UCSD-AML1 (cell line): ENCODE results near the gene VANGL2.
"Not testable (repeated sequence)": the region's sequence is repeated elsewhere in the genome, so short reads cannot be mapped to it uniquely, and the experiment has no call there.

Source experiments
- DNase-seq: peaks from one replicate; lab custom pipeline; 2025; ENCODE audit not compliant: unreplicated experiment; lab: John Stamatoyannopoulos, UW

Gene VANGL2

DNA sequence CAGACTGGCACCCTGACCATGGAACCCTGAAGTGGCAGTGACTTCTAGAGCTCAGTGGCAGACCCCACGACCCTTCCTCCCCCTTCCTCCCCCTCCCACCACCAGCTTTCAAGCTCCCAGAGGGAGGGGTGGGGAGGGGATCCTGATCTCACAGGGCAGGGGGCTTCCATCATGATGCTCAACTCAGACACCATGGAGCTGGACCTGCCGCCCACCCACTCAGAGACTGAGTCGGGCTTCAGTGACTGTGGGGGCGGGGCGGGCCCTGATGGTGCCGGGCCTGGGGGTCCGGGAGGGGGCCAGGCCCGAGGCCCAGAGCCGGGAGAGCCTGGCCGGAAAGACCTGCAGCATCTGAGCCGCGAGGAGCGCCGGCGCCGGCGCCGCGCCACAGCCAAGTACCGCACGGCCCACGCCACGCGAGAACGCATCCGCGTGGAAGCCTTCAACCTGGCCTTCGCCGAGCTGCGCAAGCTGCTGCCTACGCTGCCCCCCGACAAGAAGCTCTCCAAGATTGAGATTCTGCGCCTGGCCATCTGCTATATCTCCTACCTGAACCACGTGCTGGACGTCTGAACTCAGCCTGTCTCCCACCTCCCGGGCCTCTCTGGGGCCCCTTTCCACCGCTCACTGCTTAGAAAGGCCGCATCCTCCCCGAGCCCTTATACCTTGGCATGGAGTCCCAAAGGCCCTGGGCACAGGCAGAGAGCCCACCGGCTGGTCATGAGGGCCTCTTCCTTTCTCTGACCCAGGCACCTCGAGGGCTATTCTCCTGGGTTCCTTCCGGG is 29.6 kb upstream of the VANGL2 start:
- DNase-seq: no peak

DNA sequence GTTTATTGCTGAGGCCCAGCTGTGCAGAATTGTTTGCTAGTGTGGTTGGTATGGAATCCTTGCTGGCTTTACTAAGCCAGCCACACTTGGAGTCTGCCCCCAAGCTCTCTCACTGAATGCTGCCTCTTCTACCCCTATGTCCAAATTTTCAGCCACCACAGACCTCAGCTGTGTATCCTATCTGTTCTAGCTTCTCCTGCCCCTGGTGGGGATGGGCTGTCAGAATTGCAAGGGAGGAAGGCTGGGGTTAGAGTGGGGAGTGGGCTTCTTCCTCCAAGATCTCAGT is 29.1 kb upstream of the VANGL2 start:
- no peak for DNase-seq

DNA sequence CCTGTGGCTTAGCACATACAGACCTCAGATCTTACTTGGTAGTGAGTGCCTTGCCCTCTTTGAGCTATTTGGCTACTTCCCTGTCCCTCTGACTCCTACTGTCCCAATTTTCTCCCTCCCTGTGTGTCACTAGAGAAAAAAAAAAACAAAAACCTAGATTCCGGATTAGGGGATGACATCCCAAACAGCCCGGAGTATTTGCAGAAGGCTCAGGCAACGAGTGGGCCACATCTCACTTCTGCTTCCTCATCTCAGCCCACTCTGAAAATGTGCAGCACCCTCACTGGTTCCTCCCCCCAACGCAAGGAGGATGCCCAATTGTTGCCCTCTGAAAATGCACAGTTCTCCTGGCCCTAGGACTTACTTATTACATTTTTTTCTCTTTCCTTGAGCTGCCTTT is 28.6 kb upstream of the VANGL2 start:
- DNase-seq: no peak

DNA sequence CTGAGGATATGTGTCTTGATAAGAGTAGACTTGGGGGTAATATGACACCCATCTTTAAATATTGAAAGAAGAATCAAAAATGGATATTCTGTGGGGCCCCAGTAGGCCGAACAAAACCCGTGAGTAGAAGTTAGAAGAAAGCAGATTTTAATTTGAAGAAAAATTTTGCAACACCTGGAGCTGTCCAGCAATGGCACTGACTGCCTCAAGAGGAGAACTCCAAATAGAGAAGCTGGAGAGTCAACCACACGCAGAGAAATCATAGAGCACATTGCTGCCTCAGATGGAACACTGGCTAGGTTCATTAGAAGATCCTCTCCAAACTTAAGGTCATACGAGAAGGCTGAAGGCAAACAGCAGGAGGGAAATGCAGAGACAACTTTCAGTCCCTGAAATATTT is 26.7 kb upstream of the VANGL2 start:
- DNase-seq: no peak

DNA sequence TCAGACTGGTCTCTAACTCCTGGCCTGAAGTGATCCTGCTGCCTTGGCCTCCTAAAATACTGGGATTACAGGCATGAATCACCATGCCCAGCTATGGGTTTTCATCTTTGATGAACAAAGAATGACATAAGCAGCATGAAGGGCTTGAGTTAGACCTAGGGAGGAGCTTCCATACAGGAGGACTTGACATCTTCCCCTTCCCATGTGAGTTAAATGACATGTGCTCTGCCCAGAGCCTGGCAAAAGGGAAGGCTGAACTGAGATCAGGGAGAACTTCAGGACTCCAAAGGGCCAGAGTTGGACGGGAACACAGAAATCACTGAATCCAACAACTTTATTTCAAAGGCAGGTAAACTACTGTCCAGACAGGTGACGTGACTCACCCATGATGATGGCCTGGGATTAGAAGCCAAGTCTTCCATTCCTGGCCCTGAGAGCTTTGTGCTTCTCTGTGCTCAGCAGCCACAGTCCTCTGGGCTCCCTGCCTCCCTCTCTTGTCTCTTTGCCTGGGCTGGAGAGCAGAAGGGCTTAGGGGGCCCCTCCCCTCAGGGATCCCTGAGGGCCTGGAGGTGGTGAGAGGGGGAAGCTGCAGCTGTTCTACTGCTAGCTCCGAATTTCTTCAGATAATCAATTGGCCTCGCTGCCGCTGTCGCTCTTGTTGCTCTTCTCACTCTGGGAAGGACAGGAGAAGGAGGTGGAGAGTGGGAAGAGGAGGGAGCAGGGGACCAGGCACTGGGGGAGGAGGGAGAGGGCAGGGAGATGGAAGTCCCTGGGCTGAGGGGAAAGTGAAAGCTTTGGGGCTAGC is 25.9 kb upstream of the VANGL2 start:
- no peak for DNase-seq

DNA sequence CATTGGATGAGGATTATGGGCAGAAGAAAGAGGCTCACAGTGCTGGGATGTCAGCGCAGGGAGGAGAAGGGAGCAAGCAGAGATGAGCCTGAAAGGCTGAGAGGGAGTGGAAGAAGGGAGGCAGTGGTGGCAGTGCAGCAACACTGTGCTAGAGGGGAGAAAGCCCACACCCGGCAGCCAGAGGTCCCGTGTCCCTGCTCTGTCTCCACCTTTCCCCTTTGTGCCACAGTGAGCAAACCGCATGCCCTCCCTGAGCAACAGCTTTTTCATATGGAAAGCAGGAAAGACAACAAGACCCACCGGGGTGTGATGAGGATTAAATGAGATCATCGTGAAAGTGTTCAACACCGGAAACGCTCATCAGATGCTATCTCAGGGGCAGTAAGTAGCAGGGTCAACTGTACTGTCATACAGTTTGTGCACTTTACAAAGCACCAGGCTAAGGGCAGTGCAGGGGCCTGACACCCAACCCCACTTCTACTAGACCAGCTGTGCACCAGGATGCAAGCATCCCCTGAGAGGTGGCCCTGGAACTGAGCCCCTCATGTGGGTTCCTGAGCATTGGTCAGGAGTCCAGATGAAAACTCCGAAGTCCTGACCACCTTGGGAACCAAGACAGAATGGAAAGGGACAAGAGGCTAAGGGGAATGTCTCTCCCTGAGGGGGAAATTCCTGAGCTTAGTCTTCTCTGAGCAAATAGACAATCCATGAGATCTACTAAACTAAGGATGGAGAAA is 24.4 kb upstream of the VANGL2 start:
- peak; percentile 59 for DNase-seq

DNA sequence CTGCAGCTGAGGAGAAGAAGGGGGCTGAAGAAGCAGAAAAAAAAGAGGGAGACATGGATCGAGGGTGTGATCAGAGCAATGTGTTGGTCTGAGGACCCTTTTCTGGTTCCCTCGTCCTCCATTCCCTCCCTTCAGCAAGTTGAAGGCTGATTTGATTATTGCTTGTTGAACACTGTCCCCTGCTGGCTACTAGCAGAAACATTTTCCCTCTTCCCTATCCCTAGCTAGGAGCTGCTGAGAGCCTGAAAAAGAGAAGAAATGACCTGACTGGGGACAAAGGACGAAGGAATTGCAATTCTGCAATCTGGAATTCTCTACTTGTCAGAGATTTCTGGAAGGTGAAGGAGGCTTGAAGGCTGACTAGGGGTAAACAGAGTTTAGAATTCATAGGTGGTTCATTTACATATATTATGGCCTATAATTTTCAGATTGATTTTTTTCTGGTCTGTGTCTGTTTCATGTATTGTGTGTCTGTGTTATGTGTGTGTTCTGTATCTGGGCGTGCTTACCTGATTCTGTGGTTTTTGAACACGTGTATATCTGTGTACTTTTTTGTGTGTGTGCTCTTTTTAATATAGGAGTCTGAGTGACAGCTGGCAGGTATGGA is 23.7 kb upstream of the VANGL2 start:
- no peak for DNase-seq

DNA sequence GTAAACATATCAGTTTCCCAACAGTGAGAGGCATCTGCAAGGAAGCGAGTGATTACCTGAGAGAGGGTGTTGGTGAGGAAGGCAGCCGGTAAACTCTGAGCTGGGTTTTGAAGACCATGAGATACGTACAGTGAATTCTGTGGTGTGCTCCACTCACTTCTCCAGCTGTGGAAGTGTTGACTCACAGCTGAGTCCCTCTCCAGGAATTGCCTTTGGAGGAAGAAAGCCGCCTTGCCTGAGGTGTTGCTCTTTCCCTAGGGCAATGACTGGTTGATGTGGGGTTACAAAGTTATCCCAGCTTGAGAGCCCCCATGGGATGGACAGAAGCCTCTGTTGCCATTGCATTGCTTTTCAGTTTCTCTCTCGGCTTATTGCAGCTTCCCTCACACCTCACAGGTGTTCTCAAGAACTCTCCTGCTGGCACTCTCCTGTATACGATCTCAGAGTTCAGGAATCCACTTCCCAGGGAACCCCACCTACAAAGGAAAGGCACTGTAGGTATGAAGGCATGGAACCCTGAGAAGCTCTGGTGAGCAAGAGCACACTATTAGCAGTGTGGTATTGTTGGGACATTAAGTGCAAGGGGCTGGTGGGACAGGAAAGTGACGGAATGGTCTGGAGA is 22.7 kb upstream of the VANGL2 start:
- no peak for DNase-seq

DNA sequence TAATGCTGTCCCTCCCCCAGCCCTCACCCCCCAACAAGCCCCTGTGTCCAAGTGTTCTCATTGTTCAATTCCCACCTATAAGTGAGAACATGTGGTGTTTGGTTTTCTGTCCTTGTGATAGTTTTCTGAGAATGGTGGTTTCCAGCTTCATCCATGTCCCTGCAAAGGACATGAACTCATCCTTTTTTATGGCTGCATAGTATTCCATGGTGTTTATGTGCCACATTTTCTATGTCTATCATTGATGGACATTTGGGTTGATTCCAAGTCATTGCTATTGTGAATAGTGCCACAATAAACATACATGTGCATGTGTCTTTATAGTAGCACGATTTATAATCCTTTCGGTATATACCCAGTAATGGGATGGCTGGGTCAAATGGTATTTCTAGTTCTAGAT is 15.6 kb upstream of the VANGL2 start:
- DNase-seq: not testable (repeated sequence)

DNA sequence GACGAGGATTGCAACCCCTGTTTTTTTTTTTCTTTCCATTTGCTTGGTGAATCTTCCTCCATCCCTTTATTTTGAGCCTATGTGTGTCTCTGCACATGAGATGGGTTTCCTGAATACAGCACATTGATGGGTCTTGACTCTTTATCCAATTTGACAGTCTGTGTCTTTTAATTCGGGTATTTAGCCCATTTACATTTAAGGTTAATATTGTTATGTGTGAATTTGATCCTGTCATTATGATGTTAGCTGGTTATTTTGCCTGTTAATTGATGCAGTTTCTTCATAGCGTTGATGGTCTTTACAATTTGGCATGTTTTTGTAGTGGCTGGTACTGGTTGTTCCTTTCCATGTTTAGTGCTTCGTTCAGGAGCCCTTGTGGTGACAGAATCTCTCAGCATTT is 12.0 kb upstream of the VANGL2 start:
- DNase-seq: not testable (repeated sequence)

DNA sequence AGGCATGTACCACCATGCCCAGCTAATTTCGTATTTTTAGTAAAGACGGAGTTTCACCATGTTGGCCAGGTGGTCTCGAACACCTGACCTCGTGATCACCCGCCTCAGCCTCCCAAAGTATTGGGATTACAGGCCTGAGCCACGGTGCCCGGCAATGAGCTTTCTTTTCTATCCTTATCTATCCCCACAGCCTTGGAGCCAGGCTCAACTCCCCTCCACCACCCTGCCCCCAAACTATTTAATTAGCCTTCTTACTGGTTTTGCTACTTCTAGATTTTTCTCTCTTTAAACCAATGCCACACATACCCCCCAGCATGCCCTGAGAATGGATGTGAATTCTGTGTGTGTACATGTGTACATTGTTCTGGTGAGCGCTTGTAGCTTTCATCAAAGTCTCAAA is 5.7 kb upstream of the VANGL2 start:
- DNase-seq: no peak

DNA sequence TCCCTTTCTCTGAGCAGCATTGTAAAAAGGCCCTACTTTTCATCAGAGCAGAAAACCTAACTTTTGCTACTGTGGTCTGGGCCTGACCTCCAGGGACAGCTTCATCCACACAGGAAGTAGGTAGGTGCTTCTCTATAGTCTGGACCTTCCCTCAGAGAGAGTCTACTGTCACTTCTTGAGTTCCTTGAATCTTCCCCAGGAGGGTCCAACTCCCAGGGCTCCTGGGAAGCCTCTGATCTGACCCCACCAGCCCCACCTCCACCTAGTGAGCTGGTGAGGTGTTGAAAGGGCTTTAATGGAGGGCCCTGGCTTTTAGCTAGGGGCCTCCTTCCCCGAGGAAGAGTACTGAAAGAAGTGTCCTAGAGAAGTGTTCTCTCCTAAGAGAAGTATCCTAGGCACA is 2.7 kb upstream of the VANGL2 start:
- no peak for DNase-seq

DNA sequence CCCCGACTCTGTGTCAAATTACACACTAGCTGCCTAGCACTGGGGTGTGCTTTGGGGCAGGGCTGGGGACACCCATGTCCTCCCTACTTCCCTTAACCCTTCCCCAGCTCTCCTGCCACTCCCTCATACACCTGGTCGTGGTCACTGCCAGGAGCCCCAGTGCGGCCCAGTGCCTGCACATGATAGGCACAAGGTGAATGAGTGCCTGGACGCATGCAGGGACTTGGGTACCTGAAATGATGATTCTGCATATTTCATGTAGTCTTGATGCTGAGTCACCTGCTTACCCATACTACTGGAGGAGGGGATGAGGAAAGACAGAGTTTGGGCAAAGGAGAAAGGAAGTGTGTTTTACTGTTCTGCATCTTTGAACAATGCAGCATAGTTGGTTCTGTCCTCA is 1.5 kb upstream of the VANGL2 start:
- no peak for DNase-seq

DNA sequence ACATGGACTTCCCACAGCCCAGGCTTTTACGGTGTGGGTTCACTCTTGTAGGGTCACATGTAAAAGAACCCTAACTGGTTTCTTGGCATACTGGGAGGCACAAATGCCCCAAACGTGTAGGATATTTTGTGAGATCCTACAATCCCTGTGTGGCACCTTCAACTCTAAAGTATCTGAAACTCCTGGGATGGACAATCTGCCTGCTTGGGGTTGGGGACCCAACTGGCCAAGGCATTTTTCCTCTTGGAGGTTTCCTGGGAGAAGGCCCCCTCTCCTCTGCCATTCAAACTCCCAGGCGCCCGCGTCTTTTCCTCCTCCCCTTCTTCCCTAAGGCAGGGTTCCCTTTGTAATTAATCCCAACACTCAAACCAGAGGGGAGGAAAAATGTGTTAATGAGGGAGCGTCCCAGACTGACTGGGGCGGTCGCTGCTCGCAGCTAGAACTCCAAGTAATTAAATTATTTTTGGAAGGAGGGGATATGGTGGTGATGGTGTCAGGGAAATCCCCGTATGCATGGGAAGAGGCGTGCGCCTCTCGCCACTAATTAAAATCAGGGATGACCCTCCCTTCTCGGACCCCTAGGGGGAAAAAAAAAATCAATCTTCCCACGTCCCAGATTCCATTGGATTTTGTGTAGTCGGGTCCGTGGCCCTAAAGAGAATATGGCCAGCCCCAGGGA is 681 bp upstream of the VANGL2 start:
- DNase-seq: no peak

DNA sequence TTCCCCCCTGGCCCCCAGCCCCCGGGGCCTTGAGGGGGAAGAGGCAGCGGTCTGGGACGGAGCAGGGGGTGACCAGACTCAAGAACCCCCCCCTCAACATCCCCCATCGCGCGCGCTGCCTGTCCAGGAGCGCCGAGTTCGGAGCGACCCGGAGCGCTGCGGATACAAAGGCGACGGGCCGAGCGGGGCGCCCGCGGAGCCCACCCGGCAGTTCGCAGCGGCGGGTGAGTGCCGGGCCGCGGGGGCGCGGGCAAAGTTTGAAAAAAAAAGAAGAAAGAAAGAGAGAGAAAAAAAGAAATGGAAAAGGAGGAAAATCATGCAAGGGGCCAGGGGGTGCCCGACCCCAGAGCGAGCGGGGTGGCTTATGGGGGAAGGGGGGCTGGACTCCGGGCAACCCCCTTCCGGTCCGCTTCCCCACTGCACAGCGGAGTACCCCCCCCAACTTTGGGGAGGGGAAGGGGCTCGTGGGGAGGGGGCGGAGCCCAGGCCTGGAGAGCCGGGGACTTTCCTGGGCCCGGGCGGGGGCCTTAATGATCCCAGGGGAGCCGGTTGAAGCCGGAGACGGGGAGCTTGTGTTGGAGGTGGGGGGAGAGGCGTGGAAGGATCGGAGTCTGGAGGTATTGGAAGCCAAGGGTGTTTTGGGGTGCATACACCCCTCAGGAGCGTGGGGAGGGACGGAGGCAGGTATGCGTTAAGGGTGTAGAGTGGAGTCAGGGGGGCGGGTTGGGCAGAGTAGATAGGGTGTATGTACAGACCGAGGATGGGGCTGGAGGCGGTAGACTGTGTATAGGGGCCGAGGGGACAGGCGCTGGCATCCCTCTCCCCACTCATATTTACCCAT is 502 bp downstream of the VANGL2 start:
- no peak for DNase-seq

DNA sequence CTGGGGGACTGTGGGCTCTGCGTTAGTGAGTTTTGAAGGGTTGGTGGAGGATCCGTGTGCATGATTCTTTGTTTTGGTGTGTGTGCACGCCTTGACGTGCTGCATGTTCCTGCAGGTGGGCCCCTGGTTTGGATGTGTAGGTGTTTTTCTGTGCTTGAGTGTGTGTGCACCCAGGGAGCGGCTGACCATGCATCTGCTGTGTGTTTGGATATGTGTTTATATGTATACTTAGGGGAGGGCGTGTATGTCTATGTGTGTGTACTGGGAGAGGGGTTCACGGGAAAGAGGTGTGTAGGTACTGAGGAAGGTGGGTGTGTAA is 1.1 kb downstream of the VANGL2 start:
- no peak for DNase-seq

DNA sequence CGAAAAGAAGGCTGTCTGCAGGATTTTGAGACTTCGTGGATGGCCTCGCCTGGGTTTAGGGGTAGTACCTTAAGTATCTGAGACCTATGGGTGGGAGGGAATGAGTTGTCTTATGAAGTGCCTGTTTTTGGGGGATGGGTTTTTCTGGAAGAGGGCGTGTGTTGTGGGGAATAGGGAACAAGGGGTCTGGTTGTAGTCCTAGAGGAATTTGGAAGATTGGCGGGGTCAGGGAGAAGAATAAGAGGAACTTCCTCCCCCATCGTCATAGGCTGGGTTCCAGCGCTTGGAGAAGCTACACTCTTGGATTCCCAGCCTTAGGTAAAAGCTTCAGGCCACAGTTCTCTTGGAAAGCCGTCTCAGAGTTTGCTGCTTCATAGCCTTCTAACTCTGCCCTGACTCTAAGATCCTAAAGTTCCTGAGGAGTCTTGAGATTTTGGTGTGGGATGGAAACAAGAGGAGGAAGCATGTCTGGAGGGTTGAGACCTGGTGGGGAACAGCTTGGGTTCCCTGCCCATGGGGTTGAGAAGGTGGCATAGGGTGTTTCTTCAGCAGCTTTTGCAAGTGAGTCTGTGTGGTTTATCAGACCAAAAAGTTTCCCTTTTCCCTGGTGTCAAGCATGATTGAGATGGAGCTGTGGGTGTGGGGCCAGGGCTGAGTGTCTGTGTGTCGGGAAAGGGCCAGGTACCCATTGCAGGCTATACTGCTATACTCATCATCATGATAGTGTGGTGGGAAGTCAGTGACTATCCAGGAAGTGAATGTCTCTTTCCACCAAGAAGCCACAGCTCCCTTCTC is 1.8 kb downstream of the VANGL2 start:
- DNase-seq: no peak

DNA sequence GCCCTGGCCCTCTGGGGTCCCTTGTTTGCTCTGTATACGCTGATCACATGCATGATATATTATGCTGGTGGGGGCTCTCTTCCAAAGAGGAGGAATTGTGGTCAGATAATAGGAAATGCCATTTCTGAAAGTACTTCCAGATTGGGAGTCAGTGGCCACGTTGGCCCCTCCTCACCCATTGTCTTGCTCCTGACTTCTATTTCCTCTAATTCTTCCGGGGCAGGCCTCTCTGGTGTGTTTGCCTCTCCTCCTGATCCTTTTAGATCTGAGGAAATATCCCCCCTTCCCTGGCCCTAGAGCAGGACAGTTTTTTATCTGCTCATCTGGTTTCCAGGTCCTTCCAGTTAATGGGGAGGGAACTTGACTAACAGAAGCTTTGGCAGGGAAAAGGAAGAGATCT is 2.9 kb downstream of the VANGL2 start:
- DNase-seq: no peak

DNA sequence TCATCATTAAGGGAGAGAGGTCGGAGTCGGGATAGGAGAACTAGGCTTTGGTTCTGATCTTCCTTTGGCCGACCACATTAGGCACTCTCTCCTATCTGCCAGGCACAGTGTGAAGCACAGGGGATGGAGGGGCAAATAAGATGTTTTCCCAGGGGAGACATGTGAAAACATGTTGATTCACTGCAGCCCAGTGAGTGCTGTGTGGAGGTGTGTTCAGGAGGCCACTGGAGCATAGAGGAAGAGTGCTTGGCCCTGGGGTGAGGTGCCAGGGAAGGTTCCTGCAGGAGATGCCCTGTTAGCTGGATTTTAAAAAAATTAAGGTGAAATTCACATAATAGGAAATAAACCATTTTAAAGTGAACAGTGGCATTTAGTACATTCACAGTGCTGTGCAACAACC is 3.7 kb downstream of the VANGL2 start:
- DNase-seq: no peak
